NCI-H460 (cell line): ENCODE results near the gene PCDH17. TPM values are rescaled to one million over a fixed set of nuclear protein-coding genes. Genes with fewer than 3 reads are reported as not detected.

Experiments
- DNase-seq: peaks from one replicate; pipeline ENCODE4 v3.0.0-alpha.2; 2016; ENCODE audit warnings: low read depth; ENCODE audit errors: extremely low read depth
- total RNA-seq: library from RNA; depleted of rRNA; stranded (reverse); fragments of >200 nt; shearing (Covaris generic); gene quantifications from 2 replicates; pipeline ENCODE4 v1.2.3, GENCODE V29; 2014

PCDH17 gene
- total RNA-seq, 1 experiment from 2014 or later: 0.15 TPM

DNA sequence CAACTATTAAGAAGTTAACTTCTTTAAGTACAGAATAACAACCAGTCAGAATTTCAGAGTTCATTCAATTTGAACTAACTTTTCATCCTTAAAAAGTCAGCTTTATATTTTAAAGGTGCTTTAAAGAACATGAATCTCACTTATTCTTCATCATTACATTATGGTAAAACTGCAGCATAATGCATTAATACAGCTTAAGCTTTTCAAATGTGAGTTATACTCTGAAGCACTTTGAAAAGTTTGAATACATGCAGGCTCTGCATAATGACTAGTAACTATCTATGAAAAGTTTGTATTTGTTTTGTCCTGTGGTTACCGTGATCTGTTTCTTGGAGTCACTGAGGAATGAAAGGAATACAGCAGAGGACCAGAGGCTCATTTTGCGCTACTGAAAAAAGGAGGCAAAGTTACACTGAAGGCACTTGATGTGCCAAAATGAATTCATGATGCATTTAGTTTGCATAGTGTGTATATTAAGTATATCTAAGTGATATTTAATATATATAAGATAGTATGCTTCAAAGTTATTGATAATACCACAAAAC is 4.1 kb downstream of the PCDH17 start:
- DNase-seq: no peak

DNA sequence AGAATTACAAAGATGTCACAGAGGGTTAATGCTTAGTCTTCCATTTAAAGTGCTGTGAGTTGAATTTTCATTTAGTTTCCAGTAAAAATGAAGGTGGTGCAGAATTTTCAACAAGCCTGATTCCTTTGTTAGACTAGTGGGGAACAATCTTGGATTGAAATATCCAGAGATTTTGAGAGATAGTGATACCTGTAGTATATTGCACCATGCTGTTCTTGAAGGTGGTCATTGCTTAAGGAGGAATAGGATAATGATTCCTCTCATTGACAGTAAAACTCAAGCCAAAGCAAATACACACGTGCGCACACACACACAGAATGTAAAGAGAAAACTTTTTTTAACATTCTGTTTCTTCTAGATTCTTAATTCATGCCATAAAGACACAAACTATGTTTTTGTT is 5.3 kb downstream of the PCDH17 start:
- DNase-seq: no peak

DNA sequence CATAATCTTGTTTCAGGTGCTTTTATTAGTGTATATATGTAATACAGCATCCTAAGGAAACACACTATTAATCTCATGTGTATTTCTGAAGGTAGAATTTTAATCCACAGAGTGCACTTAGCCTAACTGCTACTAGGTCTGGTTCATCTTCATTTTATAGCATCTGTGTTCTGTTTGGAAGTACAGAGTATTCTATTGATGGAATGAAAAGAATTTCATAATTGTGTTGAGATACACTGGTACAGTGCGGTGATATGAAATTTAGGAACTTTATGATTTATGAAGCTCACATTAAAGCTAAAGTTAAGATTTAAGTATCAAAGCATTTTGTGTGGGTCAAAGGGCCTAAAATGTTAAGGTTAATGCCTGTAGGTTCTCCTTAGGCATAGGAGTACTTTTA is 6.0 kb downstream of the PCDH17 start:
- no peak for DNase-seq

DNA sequence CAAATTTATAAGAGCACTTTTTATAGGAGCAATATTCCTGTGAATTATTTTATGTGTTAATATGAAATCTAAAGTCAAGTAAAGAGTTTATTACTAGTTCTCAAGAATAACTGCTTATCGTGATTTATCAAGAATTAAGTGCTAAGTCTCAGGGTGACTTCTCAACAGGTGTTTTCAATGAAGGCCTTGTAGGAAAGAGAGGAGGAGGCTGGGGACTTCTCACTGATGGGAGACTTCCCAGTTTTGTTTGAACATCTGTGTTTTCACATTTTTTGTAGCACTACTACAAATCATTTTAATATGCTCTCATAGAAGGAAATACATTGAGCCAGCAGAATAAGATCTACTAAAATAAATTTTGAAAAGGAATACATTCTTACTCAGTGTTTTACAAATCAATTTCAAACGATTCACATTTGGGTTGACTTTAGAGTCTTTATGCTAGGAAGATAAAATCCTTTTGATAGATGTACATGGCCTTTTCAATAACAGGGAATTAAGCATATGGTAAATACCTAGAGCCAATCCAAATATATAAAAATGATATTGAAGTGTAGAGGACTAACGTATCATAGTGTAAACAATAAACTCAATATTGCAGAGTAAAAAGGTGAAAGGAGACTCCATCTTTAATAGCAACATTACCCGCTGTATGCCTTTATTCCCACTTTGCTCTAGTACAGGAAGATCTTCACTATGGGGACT is 6.8 kb downstream of the PCDH17 start:
- no peak for DNase-seq

GRCh38 chr13:57640607-57641006 is 9.1 kb downstream of the PCDH17 start:
- no peak for DNase-seq

GRCh38 chr13:57641051-57641450 is 9.5 kb downstream of the PCDH17 start:
- no peak for DNase-seq

DNA sequence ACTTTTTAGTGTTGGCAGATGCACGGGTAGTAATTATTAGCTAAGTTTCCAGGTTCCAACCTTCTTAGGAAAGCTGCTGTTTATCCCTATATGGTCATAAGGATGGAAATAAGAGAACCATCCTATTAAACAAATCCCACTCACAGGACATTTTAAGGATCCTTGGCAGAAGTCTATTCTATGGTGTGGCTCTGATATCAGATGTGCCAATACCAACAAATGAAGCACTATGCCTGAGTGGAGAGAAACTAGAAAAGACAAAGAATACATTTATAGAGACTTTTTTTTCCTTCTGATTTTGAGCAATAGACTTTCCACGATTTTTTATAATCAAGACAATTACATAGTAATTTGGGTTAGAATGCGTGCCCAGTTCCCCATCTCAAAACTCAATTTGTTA is 12.6 kb downstream of the PCDH17 start:
- no peak for DNase-seq

DNA sequence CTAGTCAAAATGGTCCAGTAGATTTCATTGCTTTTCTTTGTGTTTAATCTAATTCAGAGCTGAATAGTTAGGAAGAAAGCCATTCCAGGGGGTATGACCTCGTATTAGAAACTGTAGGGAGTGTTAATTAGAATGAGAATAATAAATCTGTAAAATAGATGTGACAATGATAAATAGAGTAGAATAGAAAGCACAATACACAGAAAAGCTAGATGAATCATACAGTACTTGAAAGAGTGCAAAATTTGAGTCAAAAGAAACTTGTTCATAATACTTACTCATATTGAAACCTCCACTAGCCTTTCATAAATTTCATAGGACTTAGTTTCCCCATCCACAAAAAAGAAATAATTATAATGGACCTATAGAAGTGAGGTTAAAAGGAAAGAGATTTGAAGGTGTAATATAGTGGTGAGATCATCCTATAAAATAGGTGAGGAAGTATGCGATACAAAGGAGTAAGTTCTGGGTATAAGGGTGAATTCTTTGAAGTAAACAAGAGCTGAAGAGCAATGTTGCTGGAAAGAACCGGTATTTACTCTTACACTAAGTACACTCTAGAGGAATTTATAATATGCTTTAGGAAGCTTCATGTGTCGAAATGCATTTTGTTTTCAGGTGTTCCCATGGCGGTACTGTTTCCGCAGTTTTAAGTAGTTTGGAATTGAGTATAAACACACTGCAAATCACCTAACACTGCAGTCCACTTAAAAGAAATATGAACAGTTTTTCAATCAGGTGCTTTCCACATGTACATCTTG is 21.9 kb downstream of the PCDH17 start:
- no peak for DNase-seq

DNA sequence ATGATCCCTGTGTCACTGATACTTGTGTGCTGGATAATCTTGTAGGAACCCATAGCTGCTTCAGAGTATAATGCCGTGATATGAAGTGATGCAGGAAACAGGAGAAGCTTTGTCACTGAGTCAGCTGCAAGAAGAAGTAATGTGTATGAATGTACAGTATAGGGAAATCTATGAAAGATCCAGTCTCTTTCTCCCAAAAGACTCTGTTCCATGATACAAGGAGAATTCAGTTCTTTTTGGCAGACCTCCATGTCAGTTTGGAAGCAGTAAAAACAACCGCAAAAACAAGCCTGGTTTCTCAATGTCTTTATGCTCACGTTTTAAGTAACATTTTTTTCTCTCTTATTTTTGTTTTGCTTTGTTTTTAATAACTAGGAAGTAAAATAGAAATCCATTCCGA is 33.9 kb downstream of the PCDH17 start:
- DNase-seq: no peak

GRCh38 chr13:57666131-57666953 is 34.8 kb downstream of the PCDH17 start:
- no peak for DNase-seq

DNA sequence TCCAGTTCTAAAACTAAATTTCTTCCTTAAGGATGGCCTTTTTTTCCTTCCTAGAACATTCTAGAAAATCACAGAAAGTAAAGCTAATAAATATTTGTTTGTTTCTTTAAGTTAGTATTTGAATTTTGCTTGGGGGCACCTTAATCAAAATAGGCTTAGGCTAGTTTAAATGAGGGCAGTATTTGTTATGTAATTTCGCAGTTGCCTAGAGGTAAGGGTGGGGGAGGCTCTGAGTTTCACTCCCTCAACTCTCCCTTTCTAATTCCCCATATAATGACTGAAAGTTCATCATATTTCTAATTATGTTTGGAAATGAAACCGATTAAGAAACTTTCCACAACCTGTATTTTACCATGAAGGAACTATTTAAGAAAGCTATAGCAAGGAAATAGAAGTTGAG is 40.6 kb downstream of the PCDH17 start:
- DNase-seq: no peak

DNA sequence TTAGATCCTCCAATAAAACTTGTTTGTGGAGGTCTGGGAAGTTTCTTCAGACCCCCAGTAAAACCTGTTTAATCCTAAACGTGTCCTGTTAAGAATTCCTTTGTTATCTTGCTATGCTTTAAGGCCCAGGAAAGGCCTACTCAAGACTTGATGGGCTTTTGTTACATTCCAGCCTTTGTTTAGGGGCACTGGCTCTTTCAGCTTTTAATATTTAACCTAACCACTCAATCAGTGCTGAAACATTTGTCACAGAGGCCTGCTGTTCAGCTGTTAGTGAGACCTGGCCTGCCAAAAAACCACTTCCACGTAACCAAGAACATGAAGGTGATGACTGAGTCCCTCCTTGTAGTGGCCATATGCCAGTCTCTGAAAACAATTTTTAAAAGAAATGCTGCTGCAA is 41.7 kb downstream of the PCDH17 start:
- no peak for DNase-seq

DNA sequence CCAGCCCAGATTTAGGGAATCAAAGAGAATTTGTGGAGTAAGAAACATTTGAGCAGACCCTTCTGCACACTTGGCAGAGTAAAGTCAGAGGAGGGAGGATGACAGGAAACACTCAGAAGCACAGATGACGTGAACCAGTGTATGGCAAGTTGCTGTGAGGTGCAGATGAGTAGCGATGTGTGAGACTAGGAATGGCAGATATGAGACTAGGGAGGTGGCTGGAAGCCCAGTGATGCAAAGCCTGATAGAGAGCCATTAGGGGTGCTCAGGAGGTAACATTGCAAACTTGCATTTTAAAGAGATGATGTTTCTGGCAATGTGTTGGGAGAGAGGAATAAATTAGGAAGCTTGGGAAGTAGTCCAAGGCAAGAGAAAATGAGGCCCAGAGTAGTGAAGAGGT is 44.0 kb downstream of the PCDH17 start:
- DNase-seq: no peak

DNA sequence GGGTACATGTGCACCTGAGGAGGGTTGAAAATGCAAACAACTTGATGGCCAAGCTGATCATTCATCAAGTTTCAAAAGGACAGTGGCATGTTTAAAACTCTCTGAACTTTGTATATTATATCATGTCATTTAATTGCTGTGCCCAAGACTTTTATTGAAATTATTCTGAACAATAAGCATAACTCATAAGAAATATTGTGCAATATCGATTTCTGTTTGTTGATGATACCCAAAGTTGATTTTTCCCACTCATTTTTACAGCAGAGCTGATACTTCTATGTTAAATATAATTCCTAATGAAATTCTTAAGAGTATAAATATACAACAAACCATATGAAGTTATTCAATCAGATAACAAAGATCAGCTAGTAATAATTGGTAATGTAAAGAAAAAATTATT is 49.1 kb downstream of the PCDH17 start:
- no peak for DNase-seq

GRCh38 chr13:57682128-57682716 is 50.7 kb downstream of the PCDH17 start:
- DNase-seq: no peak

DNA sequence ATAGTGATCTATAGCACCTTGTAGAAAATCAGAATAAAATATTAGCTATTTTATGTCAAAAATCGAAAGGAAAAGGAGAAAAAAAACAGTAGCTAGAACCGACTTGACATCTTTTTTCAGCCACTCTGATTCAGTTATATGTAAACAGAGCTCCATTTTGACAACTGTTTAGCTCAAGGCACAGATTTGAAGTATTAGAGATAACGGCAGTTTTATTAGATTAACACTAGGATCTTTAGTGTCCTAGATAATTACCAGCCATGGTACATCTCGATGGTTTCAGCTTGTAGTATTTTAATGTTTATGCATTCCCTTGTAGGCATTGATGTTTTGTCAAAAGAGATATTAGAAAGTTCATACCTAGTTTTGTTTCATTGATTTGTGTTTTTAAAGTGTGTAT is 67.3 kb downstream of the PCDH17 start:
- DNase-seq: no peak

- no peak for DNase-seq
Measured at GRCh38 chr13:57704031-57704430, 72.5 kb downstream of the PCDH17 start.

DNA sequence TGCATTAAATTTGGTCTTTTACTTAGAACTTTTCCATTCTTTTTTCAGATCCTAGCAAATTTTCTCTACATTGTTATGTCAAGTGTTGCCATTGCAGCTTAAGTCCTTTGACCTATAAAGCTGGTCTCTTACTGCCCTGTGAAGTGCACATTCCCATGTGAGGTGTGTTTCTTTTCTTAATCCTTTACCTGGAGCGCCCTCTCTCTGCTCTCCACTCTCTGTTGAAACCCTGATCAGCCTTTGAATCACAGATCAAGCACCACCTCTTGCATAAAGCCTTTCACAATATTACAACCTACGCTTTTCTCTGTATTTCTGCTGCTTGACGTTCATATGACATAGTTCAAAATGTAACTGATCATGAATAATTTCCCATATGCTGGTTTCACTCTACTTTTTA is 84.8 kb downstream of the PCDH17 start:
- no peak for DNase-seq

- DNase-seq: no peak
Measured at GRCh38 chr13:57724486-57725272, 93.1 kb downstream of the PCDH17 start.

GRCh38 chr13:57725480-57725879 is 93.9 kb downstream of the PCDH17 start:
- DNase-seq: no peak
